Gastroesophageal sphincter (tissue), 4 donors: ENCODE data around the gene SLC23A2. TPM values are rescaled to one million over a fixed set of nuclear protein-coding genes. Genes with fewer than 3 reads are reported as not detected.
"Not testable (repeated sequence)": the region's sequence is repeated elsewhere in the genome, so short reads cannot be mapped to it uniquely, and the experiment has no call there.

Experiments used
- ATAC-seq: fragments of 150-250 bp; one replicate; pipeline ENCODE4 v1.9.1; 2016; ENCODE audit warnings: mild to moderate bottlenecking, moderate library complexity
- H3K27ac ChIP-seq, 4 donors: fragments of 200-600 bp; sonication (generic) in 3 of 4; 1 replicate in 3 of 4; 2 replicates in 1 of 4; pipeline ENCODE4 v1.5.1; 2016 to 2019
- H3K27me3 ChIP-seq: fragments of 200-600 bp; sonication (generic); one replicate; pipeline ENCODE4 v1.5.1; 2019
- H3K36me3 ChIP-seq, 2 donors: fragments of 200-600 bp; sonication (generic); one replicate each; pipeline ENCODE4 v1.5.1; 2019; ENCODE audit warnings: control low read depth in 1 of 2
- H3K4me1 ChIP-seq, 3 donors: fragments of 200-600 bp; sonication (generic); 1 replicate in 2 of 3; 2 replicates in 1 of 3; pipeline ENCODE4 v1.5.1; 2016 to 2019; ENCODE audit warnings: control low read depth in 2 of 3
- H3K4me3 ChIP-seq, 2 donors: fragments of 200-600 bp; sonication (generic); one replicate each; pipeline ENCODE4 v1.5.1; 2019; ENCODE audit warnings: mild to moderate bottlenecking in 1 of 2, moderate library complexity in 1 of 2
- H3K9me3 ChIP-seq, 3 donors: fragments of 200-600 bp; sonication (generic); one replicate each; pipeline ENCODE4 v1.5.1; 2017 to 2019; ENCODE audit warnings: control low read depth in 2 of 3
- EP300 ChIP-seq: sonication (generic); formaldehyde crosslinking; IDR thresholded peaks from one replicate; pipeline ENCODE4 v1.6.1; 2017; ENCODE audit warnings: antibody characterized with exemption, mild to moderate bottlenecking
- POLR2A ChIP-seq, 2 donors: fragments of 450-650 bp; IDR thresholded peaks; one replicate each; pipeline ENCODE4 v1.6.1; 2017; ENCODE audit warnings: antibody characterized with exemption in 2 of 2, mild to moderate bottlenecking in 2 of 2, moderate library complexity in 1 of 2
- POLR2AphosphoS5 ChIP-seq: sonication (generic); formaldehyde crosslinking; IDR thresholded peaks from one replicate; pipeline ENCODE4 v1.6.1; 2017; ENCODE audit warnings: antibody characterized with exemption
- WGBS, 2 donors: methylation state at CpG; one replicate each; pipeline ENCODE4 v1.1.5; 2018; ENCODE audit warnings: low coverage in 1 of 2; 5-methylcytosine and 5-hydroxymethylcytosine counted together
- total RNA-seq, 4 donors: library from RNA; depleted of rRNA; stranded (reverse); fragments of >200 nt; gene quantifications; one replicate each; pipeline ENCODE4 v1.1.0, GENCODE V29; 2016
- TF ChIP-seq, protein P1 (sequence below), 4 experiments: fragments of 200-600 bp in 2 of 4; fragments of 450-650 bp in 2 of 4; sonication (generic) in 1 of 4; IDR thresholded peaks; one replicate each; pipeline ENCODE4 v1.5.1; 2017 to 2019; ENCODE audit warnings: antibody characterized with exemption in 4 of 4, mild to moderate bottlenecking in 2 of 4, moderate library complexity in 2 of 4

SLC23A2 gene
- total RNA-seq, 4 donors from 2014 or later = 11.5 to 19.1 (median 15.1) TPM

DNA sequence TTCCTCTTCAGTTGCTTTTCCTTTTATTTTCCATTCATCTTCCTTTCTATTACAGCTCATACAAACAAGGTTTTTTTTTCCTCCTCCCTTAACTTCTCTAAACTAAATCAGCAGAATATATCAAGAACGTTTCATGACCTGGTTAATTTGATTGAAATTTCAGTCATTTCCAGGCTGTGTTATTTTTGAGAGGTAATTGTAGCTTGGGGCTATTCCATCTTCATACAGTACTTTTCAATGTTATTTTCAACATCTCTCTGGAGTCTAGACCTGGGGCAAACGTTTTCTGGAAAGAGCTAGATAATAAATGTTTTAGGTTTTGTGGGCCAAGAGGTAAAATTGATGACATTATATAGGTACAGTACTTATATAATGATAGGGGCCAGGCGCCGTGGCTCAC is 4.0 kb upstream of the SLC23A2 start:
- no peak overlapping the region for H3K27ac ChIP-seq
- no peaks in the 10 kb centered on the region for H3K36me3 ChIP-seq
- ATAC-seq = no peak
- no peaks in the 10 kb centered on the region for H3K9me3 ChIP-seq
- H3K4me1 ChIP-seq = peaks cover 0 to 11% (median 0%) of the 10 kb centered on the region in 3 donors
- 66 to 70% methylated on average over 1 to 4 of the region's 4 CpGs for WGBS, 2 donors
- no peak overlapping the region for H3K4me3 ChIP-seq
- TF ChIP-seq POLR2AphosphoS5 (no peak), POLR2A (IDR thresholded peaks at IDR 0.05) (no peak), EP300 (no peak)
- TF ChIP-seq, protein P1, sequence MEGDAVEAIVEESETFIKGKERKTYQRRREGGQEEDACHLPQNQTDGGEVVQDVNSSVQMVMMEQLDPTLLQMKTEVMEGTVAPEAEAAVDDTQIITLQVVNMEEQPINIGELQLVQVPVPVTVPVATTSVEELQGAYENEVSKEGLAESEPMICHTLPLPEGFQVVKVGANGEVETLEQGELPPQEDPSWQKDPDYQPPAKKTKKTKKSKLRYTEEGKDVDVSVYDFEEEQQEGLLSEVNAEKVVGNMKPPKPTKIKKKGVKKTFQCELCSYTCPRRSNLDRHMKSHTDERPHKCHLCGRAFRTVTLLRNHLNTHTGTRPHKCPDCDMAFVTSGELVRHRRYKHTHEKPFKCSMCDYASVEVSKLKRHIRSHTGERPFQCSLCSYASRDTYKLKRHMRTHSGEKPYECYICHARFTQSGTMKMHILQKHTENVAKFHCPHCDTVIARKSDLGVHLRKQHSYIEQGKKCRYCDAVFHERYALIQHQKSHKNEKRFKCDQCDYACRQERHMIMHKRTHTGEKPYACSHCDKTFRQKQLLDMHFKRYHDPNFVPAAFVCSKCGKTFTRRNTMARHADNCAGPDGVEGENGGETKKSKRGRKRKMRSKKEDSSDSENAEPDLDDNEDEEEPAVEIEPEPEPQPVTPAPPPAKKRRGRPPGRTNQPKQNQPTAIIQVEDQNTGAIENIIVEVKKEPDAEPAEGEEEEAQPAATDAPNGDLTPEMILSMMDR (IDR thresholded peaks at IDR 0.05) = no peak
- H3K27me3 ChIP-seq = no peaks in the 10 kb centered on the region

DNA sequence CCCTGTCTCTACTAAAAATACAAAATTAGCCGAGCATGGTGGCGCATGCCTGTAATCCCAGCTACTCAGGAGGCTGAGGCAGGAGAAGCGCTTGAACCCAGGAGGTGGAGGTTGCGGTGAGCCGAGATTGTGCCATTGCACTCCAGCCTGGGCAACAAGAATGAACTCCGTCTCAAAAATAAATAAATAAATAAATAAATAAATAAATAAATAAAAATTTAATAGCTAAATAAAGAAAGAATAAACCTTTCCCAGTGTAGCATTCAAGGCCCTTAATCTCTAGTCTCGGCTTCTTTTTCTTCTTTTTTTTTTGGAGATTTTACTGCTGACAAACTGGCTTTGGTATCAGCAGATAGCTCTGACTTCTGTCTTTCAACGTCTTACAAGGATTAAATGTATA is 3.5 kb upstream of the SLC23A2 start:
- not testable (repeated sequence) for H3K4me3 ChIP-seq, H3K9me3 ChIP-seq, H3K27me3 ChIP-seq, ATAC-seq, H3K36me3 ChIP-seq, H3K27ac ChIP-seq
- H3K4me1 ChIP-seq = peaks cover 0 to 16% (median 3%) of the 10 kb centered on the region in 3 donors
- 94 to 100% methylated on average over 3 to 5 of the region's 8 CpGs for WGBS, 2 donors

- Histone ChIP-seq H3K4me3 (no peak overlapping the region), H3K9me3 (no peaks in the 10 kb centered on the region), H3K36me3 (no peaks in the 10 kb centered on the region), H3K27ac (no peak overlapping the region), H3K4me1 (peaks cover 0 to 27% (median 5%) of the 10 kb centered on the region in 3 donors), H3K27me3 (no peaks in the 10 kb centered on the region)
- no peak for ATAC-seq
- WGBS, 2 donors = 55 to 59% methylated on average over 3 of the region's 3 CpGs
- TF ChIP-seq EP300 (no peak), POLR2A (IDR thresholded peaks at IDR 0.05) (no peak), POLR2AphosphoS5 (no peak)
- TF ChIP-seq, protein P1 (IDR thresholded peaks at IDR 0.05) = no peak
Observed at GRCh38 chr20:5003626-5004025, 2.3 kb upstream of the SLC23A2 start.

DNA sequence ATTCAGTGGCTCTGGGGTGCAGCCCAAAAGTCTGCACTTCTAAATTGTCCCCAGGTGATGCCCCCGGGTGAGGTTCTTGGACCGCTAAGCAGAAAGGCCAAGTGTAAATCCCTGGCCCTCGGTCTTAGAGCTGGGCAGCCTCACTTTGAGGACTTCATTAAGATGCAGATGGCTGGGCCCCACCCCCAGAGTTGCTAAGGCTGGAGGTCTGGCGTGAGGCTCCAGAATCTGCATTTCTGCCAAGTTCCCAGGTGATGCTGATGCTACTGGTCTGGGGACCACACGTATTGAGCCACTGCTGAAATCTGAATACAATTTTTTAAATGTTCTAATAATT is 735 bp upstream of the SLC23A2 start:
- H3K27ac ChIP-seq = peak overlapping the region in 1 of 4 donors; percentile 63
- ATAC-seq = no peak
- TF ChIP-seq POLR2AphosphoS5 = no peak
- TF ChIP-seq, protein P1 (IDR thresholded peaks at IDR 0.05) = no peak
- TF ChIP-seq EP300 = no peak
- no peak for TF ChIP-seq POLR2A (IDR thresholded peaks at IDR 0.05)
- H3K36me3 ChIP-seq = no peaks in the 10 kb centered on the region
- peaks cover 0 to 32% (median 5%) of the 10 kb centered on the region in 3 donors for H3K4me1 ChIP-seq
- H3K9me3 ChIP-seq = no peaks in the 10 kb centered on the region
- peak overlapping the region in 1 of 2 donors; percentile 92 for H3K4me3 ChIP-seq
- 20 to 31% methylated on average over 1 to 2 of the region's 5 CpGs for WGBS, 2 donors
- no peaks in the 10 kb centered on the region for H3K27me3 ChIP-seq

- 2 to 4% methylated on average over 14 to 18 of the region's 53 CpGs for WGBS, 2 donors
- Histone ChIP-seq H3K27me3 (no peaks in the 10 kb centered on the region), H3K36me3 (no peaks in the 10 kb centered on the region), H3K4me1 (peaks cover 0 to 32% (median 5%) of the 10 kb centered on the region in 3 donors), H3K4me3 (peak overlapping the region; percentile 72 to 92), H3K9me3 (no peaks in the 10 kb centered on the region), H3K27ac (peak overlapping the region in 1 of 4 donors; percentile 77)
- ATAC-seq = peak; percentile 53
- TF ChIP-seq, protein P1 (IDR thresholded peaks at IDR 0.05) = no peak
- TF ChIP-seq POLR2A (IDR thresholded peaks at IDR 0.05) (no peak), EP300 (no peak), POLR2AphosphoS5 (no peak)
Observed at GRCh38 chr20:5000263-5001173, 792 bp downstream of the SLC23A2 start.
